NCI-H1092 (cell line): Measurements from ENCODE around the gene VGLL1.

ENCODE experiments used
- DNase-seq: peaks from one replicate; lab custom pipeline; 2025; lab: John Stamatoyannopoulos, UW

The VGLL1 gene

GRCh38 chrX:136551410-136551809 lies 19.4 kb downstream of the VGLL1 start:
- no peak for DNase-seq

- no peak for DNase-seq
Measured at GRCh38 chrX:136555694-136556093, 23.7 kb downstream of the VGLL1 start.

GRCh38 chrX:136572030-136572429 lies 40.0 kb downstream of the VGLL1 start:
- DNase-seq = no peak

- DNase-seq = no peak
Measured at GRCh38 chrX:136574548-136574947, 42.5 kb downstream of the VGLL1 start.

GRCh38 chrX:136577552-136577951 lies 45.5 kb downstream of the VGLL1 start:
- no peak for DNase-seq

GRCh38 chrX:136580316-136580715 lies 48.3 kb downstream of the VGLL1 start:
- no peak for DNase-seq

- no peak for DNase-seq
Measured at GRCh38 chrX:136582624-136583023, 50.6 kb downstream of the VGLL1 start.

- no peak for DNase-seq
Measured at GRCh38 chrX:136584545-136584944, 52.5 kb downstream of the VGLL1 start.

- no peak for DNase-seq
Measured at GRCh38 chrX:136585262-136585661, 53.2 kb downstream of the VGLL1 start.

GRCh38 chrX:136585960-136586359 lies 53.9 kb downstream of the VGLL1 start:
- no peak for DNase-seq

- no peak for DNase-seq
Measured at GRCh38 chrX:136586386-136586785, 54.4 kb downstream of the VGLL1 start.

GRCh38 chrX:136587532-136587931 lies 55.5 kb downstream of the VGLL1 start:
- DNase-seq = no peak

GRCh38 chrX:136588036-136588435 lies 56.0 kb downstream of the VGLL1 start:
- no peak for DNase-seq

- no peak for DNase-seq
Measured at GRCh38 chrX:136589966-136590365, 58.0 kb downstream of the VGLL1 start.

GRCh38 chrX:136597356-136597755 lies 65.3 kb downstream of the VGLL1 start:
- no peak for DNase-seq

GRCh38 chrX:136597954-136598353 lies 65.9 kb downstream of the VGLL1 start:
- DNase-seq = no peak

GRCh38 chrX:136598631-136599030 lies 66.6 kb downstream of the VGLL1 start:
- no peak for DNase-seq

- no peak for DNase-seq
Measured at GRCh38 chrX:136600059-136600458, 68.0 kb downstream of the VGLL1 start.
